KMS-11 (cell line): ENCODE results near the gene HEXIM2.

Source experiments
- H2AFZ ChIP-seq: fragments of 200-600 bp; sonication (generic); 2 replicates; pipeline ENCODE4 v1.6.1; 2016; ENCODE audit warnings: antibody characterized with exemption, mixed run types, low read depth
- H3K27ac ChIP-seq: fragments of 200-600 bp; sonication (generic); 2 replicates; pipeline ENCODE4 v1.6.1; 2016; ENCODE audit warnings: mild to moderate bottlenecking, mixed run types
- H3K27me3 ChIP-seq: fragments of 200-600 bp; sonication (generic); 2 replicates; pipeline ENCODE4 v1.6.1; 2017; ENCODE audit warnings: mild to moderate bottlenecking, low read depth, mixed run types, moderate library complexity; ENCODE audit not compliant: insufficient read depth
- H3K36me3 ChIP-seq: fragments of 200-600 bp; sonication (generic); 2 replicates; pipeline ENCODE4 v1.6.1; 2017; ENCODE audit warnings: mild to moderate bottlenecking, mixed run types; ENCODE audit not compliant: insufficient read depth
- H3K4me1 ChIP-seq: fragments of 200-600 bp; sonication (generic); 2 replicates; pipeline ENCODE4 v1.6.1; 2016; ENCODE audit warnings: mild to moderate bottlenecking, low read depth, mixed run types; ENCODE audit not compliant: poor library complexity, severe bottlenecking
- H3K4me2 ChIP-seq: fragments of 200-600 bp; sonication (generic); 2 replicates; pipeline ENCODE4 v1.7.0; 2016; ENCODE audit warnings: mild to moderate bottlenecking, mixed run types
- H3K4me3 ChIP-seq: fragments of 200-600 bp; sonication (generic); IDR thresholded peaks from 2 replicates; pipeline ENCODE4 v1.6.1; 2017; ENCODE audit warnings: low read depth, low read length, mixed read lengths; ENCODE audit not compliant: insufficient read depth
- H3K79me2 ChIP-seq: fragments of 200-600 bp; sonication (generic); 2 replicates; pipeline ENCODE4 v1.6.1; 2016; ENCODE audit warnings: low read depth, mixed run types; ENCODE audit not compliant: insufficient read depth
- H3K9ac ChIP-seq: fragments of 200-600 bp; sonication (generic); 2 replicates; pipeline ENCODE4 v1.6.1; 2016; ENCODE audit warnings: mild to moderate bottlenecking, mixed run types
- H4K20me1 ChIP-seq: fragments of 200-600 bp; sonication (generic); 2 replicates; pipeline ENCODE4 v1.6.1; 2016; ENCODE audit warnings: mild to moderate bottlenecking, mixed run types; ENCODE audit not compliant: insufficient read depth
- CTCF ChIP-seq: fragments of 200-600 bp; sonication (generic); conservative IDR thresholded peaks from 2 replicates; pipeline ENCODE4 v1.6.1; 2017; ENCODE audit warnings: low read depth, mild to moderate bottlenecking, antibody characterized with exemption, low read length, moderate library complexity, mixed read lengths

Gene HEXIM2

GRCh38 chr17:45148183-45149036, 13.3 kb upstream of the HEXIM2 start, which contains the start of gene HEXIM1:
Gene HEXIM1, plus strand, starts transcription at chr17:45148475. Its CDS starts 716 bp downstream, at chr17:45149191.
- Histone ChIP-seq H4K20me1 (no peaks in the 10 kb centered on the region), H3K27ac (peak within 1 kb of the TSS; percentile 90), H3K27me3 (no peaks in the 10 kb centered on the region), H2AFZ (peak within 1 kb of the TSS; percentile 58), H3K79me2 (peaks cover 19% of the 10 kb centered on the region; the same call in 1 of the 2 replicates), H3K4me1 (peaks cover 39% of the 10 kb centered on the region), H3K36me3 (no peaks in the 10 kb centered on the region), H3K9ac (peak within 1 kb of the TSS; percentile 85), H3K4me3 (peak within 1 kb of the TSS; percentile 46), H3K4me2 (peak within 1 kb of the TSS; percentile 93)
- no peak for TF ChIP-seq CTCF

GRCh38 chr17:45149037-45149668, 12.5 kb upstream of the HEXIM2 start:
- TF ChIP-seq CTCF: peak; percentile 87
- Histone ChIP-seq H3K4me2 (peak overlapping the region; percentile 93), H3K9ac (peak overlapping the region; percentile 58), H2AFZ (no peak overlapping the region; the same call in 1 of the 2 replicates), H3K36me3 (no peaks in the 10 kb centered on the region), H3K4me1 (peaks cover 39% of the 10 kb centered on the region), H3K4me3 (peak overlapping the region; percentile 46), H3K27ac (peak overlapping the region; percentile 90), H4K20me1 (no peaks in the 10 kb centered on the region), H3K79me2 (peaks cover 19% of the 10 kb centered on the region; the same call in 1 of the 2 replicates), H3K27me3 (no peaks in the 10 kb centered on the region)

- peaks cover 19% of the 10 kb centered on the region; the same call in 1 of the 2 replicates for H3K79me2 ChIP-seq
- peak overlapping the region; percentile 58; the same call in 1 of the 2 replicates for H3K9ac ChIP-seq
- H2AFZ ChIP-seq: peak overlapping the region; percentile 11; the same call in 1 of the 2 replicates
- peaks cover 41% of the 10 kb centered on the region for H3K4me1 ChIP-seq
- TF ChIP-seq CTCF: no peak
- H3K36me3 ChIP-seq: no peaks in the 10 kb centered on the region
- H3K4me3 ChIP-seq: peak overlapping the region; percentile 46
- H3K27ac ChIP-seq: peak overlapping the region; percentile 90
- H3K4me2 ChIP-seq: peak overlapping the region; percentile 93
- no peaks in the 10 kb centered on the region for H3K27me3 ChIP-seq
- no peaks in the 10 kb centered on the region for H4K20me1 ChIP-seq
Observed at GRCh38 chr17:45149669-45150664, 11.7 kb upstream of the HEXIM2 start.
